Measurements from ENCODE around the gene TPRG1L. TPM values are rescaled to one million over a fixed set of nuclear protein-coding genes. Genes with fewer than 3 reads are reported as not detected.

The TPRG1L gene
- total and polyA plus RNA-seq, 7 donors: 34.9 to 105 (median 49.2) TPM

DNA sequence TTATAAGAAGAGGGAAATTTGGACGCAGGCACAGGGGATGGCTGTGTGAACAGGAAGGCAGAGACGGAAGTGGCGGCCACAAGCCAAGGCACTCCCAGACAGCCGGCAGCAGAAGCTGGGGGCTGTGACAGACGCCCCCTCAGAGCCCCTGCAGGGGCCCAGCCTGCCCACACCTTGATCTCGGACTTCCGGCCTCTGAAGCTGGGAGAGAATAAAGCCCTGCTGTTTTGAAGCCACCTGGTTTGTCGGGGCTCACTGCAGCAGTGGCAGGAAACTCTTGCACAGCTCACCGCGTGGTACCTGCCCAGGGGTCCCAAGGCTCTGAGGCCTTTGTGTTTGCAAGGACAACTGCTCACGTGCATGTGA is 27.2 kb upstream of the TPRG1L start:
- intact Hi-C loops (cut with DNase I): no loop called here

GRCh38 chr1:3598051-3598491 is 26.7 kb upstream of the TPRG1L start:
- no peaks in the 10 kb centered on the region for H3K9me3 ChIP-seq
- H3K36me3 ChIP-seq: no peaks in the 10 kb centered on the region
- TF ChIP-seq POLR2AphosphoS5 (IDR thresholded peaks at IDR 0.05) (no peak), POLR2A (IDR thresholded peaks at IDR 0.05) (no peak), EP300 (IDR thresholded peaks at IDR 0.05) (no peak), CTCF (IDR thresholded peaks at IDR 0.05) (no peak)
- DNase-seq: no peak
- whole genome bisulfite sequencing, 2 donors: 19 to 22% methylated on average over 26 of the region's 26 CpGs
- H3K4me1 ChIP-seq: peaks cover 0 to 17% (median 14%) of the 10 kb centered on the region in 4 donors
- peaks cover 0 to 19% (median 0%) of the 10 kb centered on the region in 3 donors for H3K27me3 ChIP-seq
- no peak overlapping the region for H3K27ac ChIP-seq
- intact Hi-C loops (cut with DNase I): no loop called here
- H3K4me3 ChIP-seq: no peak overlapping the region

More for the DNA sequence above, 27.2 kb upstream of the TPRG1L start:
- no peaks in the 10 kb centered on the region for H3K9me3 ChIP-seq
- TF ChIP-seq POLR2AphosphoS5 (IDR thresholded peaks at IDR 0.05) (no peak), CTCF (IDR thresholded peaks at IDR 0.05) (no peak), EP300 (IDR thresholded peaks at IDR 0.05) (no peak), POLR2A (IDR thresholded peaks at IDR 0.05) (no peak)
- H3K4me1 ChIP-seq: peaks cover 0 to 17% (median 14%) of the 10 kb centered on the region in 4 donors
- H3K4me3 ChIP-seq: no peak overlapping the region
- H3K27ac ChIP-seq: no peak overlapping the region
- 36 to 55% methylated on average over 11 of the region's 11 CpGs for WGBS, 2 donors
- no peaks in the 10 kb centered on the region for H3K36me3 ChIP-seq
- peaks cover 0 to 19% (median 0%) of the 10 kb centered on the region in 3 donors for H3K27me3 ChIP-seq
- no peak for DNase-seq

- Histone ChIP-seq H3K27ac (no peak overlapping the region), H3K4me1 (peaks cover 0 to 17% (median 14%) of the 10 kb centered on the region in 4 donors), H3K27me3 (peaks cover 0 to 19% (median 0%) of the 10 kb centered on the region in 3 donors), H3K9me3 (no peaks in the 10 kb centered on the region), H3K4me3 (no peak overlapping the region), H3K36me3 (no peaks in the 10 kb centered on the region)
- 47% methylated on average over 30 of the region's 30 CpGs for WGBS, 2 donors
- DNase-seq: no peak
- TF ChIP-seq CTCF (IDR thresholded peaks at IDR 0.05) (no peak), EP300 (IDR thresholded peaks at IDR 0.05) (no peak), POLR2AphosphoS5 (IDR thresholded peaks at IDR 0.05) (no peak), POLR2A (IDR thresholded peaks at IDR 0.05) (no peak)
- intact Hi-C loops (cut with DNase I): no loop called here
These were observed 26.1 kb upstream of the TPRG1L start for GRCh38 chr1:3598522-3599285.

DNA sequence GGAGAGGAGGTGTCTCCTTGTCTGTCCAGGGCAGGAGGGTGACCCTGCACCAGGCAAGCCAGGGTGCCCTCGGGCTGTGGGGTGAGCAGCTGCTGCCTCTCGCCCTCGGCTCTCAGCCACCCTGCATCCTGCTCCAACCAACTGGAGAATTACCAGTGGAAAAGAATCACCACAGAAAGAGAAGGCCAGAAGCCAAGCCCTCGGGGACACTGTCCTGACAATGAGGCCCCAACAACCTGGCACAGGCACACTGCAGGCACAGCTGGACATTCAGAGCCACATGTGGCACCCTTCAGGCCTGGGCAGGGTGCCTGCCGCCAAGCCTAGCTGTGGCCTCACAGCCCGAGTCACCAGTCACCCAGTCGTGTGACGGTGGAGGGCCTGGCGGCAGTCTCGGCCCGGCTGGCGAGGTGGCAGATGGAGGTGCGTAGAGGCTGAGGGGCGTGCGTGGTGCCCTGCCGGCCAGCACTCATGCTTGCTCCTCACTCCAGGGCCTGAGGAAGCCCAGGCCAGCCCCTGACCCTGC is 25.5 kb upstream of the TPRG1L start:
- Histone ChIP-seq H3K4me3 (no peak overlapping the region), H3K9me3 (no peaks in the 10 kb centered on the region), H3K27ac (no peak overlapping the region), H3K27me3 (peaks cover 0 to 19% (median 0%) of the 10 kb centered on the region in 3 donors), H3K4me1 (peaks cover 0 to 17% (median 14%) of the 10 kb centered on the region in 4 donors), H3K36me3 (no peaks in the 10 kb centered on the region)
- intact Hi-C loops (cut with DNase I): no loop called here
- no peak for DNase-seq
- WGBS, 2 donors: 80 to 83% methylated on average over 16 of the region's 16 CpGs
- TF ChIP-seq POLR2A (IDR thresholded peaks at IDR 0.05) (no peak), EP300 (IDR thresholded peaks at IDR 0.05) (no peak), CTCF (IDR thresholded peaks at IDR 0.05) (no peak), POLR2AphosphoS5 (IDR thresholded peaks at IDR 0.05) (no peak)

Measured in sigmoid colon (tissue), 7 donors.